Skeletal muscle tissue (tissue), 4 donors: ENCODE measurements around the gene CCT7. TPM values are rescaled to one million over a fixed set of nuclear protein-coding genes. Genes with fewer than 3 reads are reported as not detected.
A peak's percentile ranks its signal among the peaks of the same experiment; 100 is the strongest.

Experiments
- H3K27ac ChIP-seq: one replicate; pipeline ENCODE4 v1.7.0; 2013; ENCODE audit warnings: mild to moderate bottlenecking, low read depth, low read length, inconsistent platforms
- H3K27me3 ChIP-seq, 3 donors: one replicate each; pipeline ENCODE4 v1.7.0; 2013; ENCODE audit warnings: low read length in 3 of 3; ENCODE audit not compliant: control insufficient read depth in 3 of 3, insufficient read depth in 3 of 3
- H3K36me3 ChIP-seq, 3 donors: one replicate each; pipeline ENCODE4 v1.7.0; 2013; ENCODE audit warnings: low read length in 3 of 3; ENCODE audit not compliant: control insufficient read depth in 3 of 3, insufficient read depth in 3 of 3
- H3K4me1 ChIP-seq, 3 donors: one replicate each; pipeline ENCODE4 v1.7.0; 2013; ENCODE audit warnings: low read length in 3 of 3, mild to moderate bottlenecking in 3 of 3; ENCODE audit not compliant: control insufficient read depth in 3 of 3, insufficient read depth in 3 of 3
- H3K4me3 ChIP-seq, 3 donors: one replicate each; pipeline ENCODE4 v1.7.0; 2013; ENCODE audit warnings: low read length in 3 of 3
- H3K9ac ChIP-seq, 3 donors: one replicate each; pipeline ENCODE4 v1.7.0; 2013; ENCODE audit warnings: low read length in 3 of 3, mild to moderate bottlenecking in 3 of 3, moderate library complexity in 2 of 3, low read depth in 1 of 3
- H3K9me3 ChIP-seq, 3 donors: one replicate each; pipeline ENCODE4 v1.7.0; 2013; ENCODE audit warnings: low read length in 3 of 3; ENCODE audit not compliant: control insufficient read depth in 3 of 3
- total RNA-seq: library from RNA; depleted of rRNA; stranded (reverse); fragments of >200 nt; gene quantifications from one replicate; pipeline ENCODE4 v1.2.3, GENCODE V29; 2014
- donor health status: Osteomylitis.

The CCT7 gene
- total RNA-seq, 1 donor from 2014 or later, result 205 TPM

- Histone ChIP-seq H3K36me3 (no peaks in the 10 kb centered on the region), H3K9ac (no peak overlapping the region), H3K27me3 (peaks cover 72 to 85% (median 82%) of the 10 kb centered on the region in 3 donors), H3K9me3 (peaks cover 0 to 5% (median 0%) of the 10 kb centered on the region in 3 donors), H3K4me1 (peaks cover 0 to 7% (median 3%) of the 10 kb centered on the region in 3 donors), H3K27ac (no peak overlapping the region), H3K4me3 (no peak overlapping the region)
Measured at GRCh38 chr2:73292316-73292905, 58.3 kb downstream of the CCT7 start.

- H3K36me3 ChIP-seq, result no peaks in the 10 kb centered on the region
- no peak overlapping the region for H3K27ac ChIP-seq
- no peak overlapping the region for H3K9ac ChIP-seq
- H3K4me3 ChIP-seq, result peak overlapping the region in 1 of 3 donors; percentile 48
- peaks cover 0 to 7% (median 3%) of the 10 kb centered on the region in 3 donors for H3K4me1 ChIP-seq
- peaks cover 74 to 85% (median 82%) of the 10 kb centered on the region in 3 donors for H3K27me3 ChIP-seq
- peaks cover 0 to 5% (median 0%) of the 10 kb centered on the region in 3 donors for H3K9me3 ChIP-seq
Measured at GRCh38 chr2:73292906-73293533, 58.9 kb downstream of the CCT7 start.

- Histone ChIP-seq H3K9ac (no peak within 1 kb of the TSS), H3K9me3 (peaks cover 0 to 5% (median 0%) of the 10 kb centered on the region in 3 donors), H3K4me1 (peaks cover 0 to 7% (median 3%) of the 10 kb centered on the region in 3 donors), H3K27me3 (peaks cover 71 to 79% (median 76%) of the 10 kb centered on the region in 3 donors), H3K4me3 (peak within 1 kb of the TSS in 2 of 3 donors; percentile 48 to 58), H3K27ac (no peak within 1 kb of the TSS), H3K36me3 (no peaks in the 10 kb centered on the region)
Measured at GRCh38 chr2:73293534-73294171, 59.5 kb downstream of the CCT7 start, which contains the start of gene EGR4. TSS of gene EGR4 (minus strand) at chr2:73293548. CDS start at chr2:73293317, 231 bp downstream.

- Histone ChIP-seq H3K9ac (no peak overlapping the region), H3K36me3 (no peaks in the 10 kb centered on the region), H3K27ac (no peak overlapping the region), H3K4me1 (peaks cover 0 to 7% (median 3%) of the 10 kb centered on the region in 3 donors), H3K4me3 (no peak overlapping the region), H3K27me3 (peaks cover 71 to 74% (median 74%) of the 10 kb centered on the region in 3 donors), H3K9me3 (peaks cover 0 to 5% (median 0%) of the 10 kb centered on the region in 3 donors)
Measured at GRCh38 chr2:73294239-73294638, 60.1 kb downstream of the CCT7 start.

- Histone ChIP-seq H3K9me3 (peaks cover 0 to 5% (median 0%) of the 10 kb centered on the region in 3 donors), H3K9ac (no peak overlapping the region), H3K4me1 (peaks cover 0 to 7% (median 3%) of the 10 kb centered on the region in 3 donors), H3K27me3 (peaks cover 57 to 61% (median 59%) of the 10 kb centered on the region in 3 donors), H3K4me3 (no peak overlapping the region), H3K27ac (no peak overlapping the region), H3K36me3 (no peaks in the 10 kb centered on the region)
Measured at GRCh38 chr2:73295751-73296400, 61.8 kb downstream of the CCT7 start.

- peaks cover 0 to 4% (median 3%) of the 10 kb centered on the region in 3 donors for H3K4me1 ChIP-seq
- no peak overlapping the region for H3K4me3 ChIP-seq
- H3K36me3 ChIP-seq, result no peaks in the 10 kb centered on the region
- peaks cover 44 to 52% (median 46%) of the 10 kb centered on the region in 3 donors for H3K27me3 ChIP-seq
- no peak overlapping the region for H3K27ac ChIP-seq
- no peak overlapping the region for H3K9ac ChIP-seq
- H3K9me3 ChIP-seq, result peaks cover 0 to 5% (median 0%) of the 10 kb centered on the region in 3 donors
Measured at GRCh38 chr2:73297151-73297559, 63.0 kb downstream of the CCT7 start.

GRCh38 chr2:73297586-73297985 lies 63.5 kb downstream of the CCT7 start:
- Histone ChIP-seq H3K4me3 (no peak overlapping the region), H3K27me3 (peaks cover 40 to 48% (median 42%) of the 10 kb centered on the region in 3 donors), H3K9me3 (peaks cover 0 to 5% (median 0%) of the 10 kb centered on the region in 3 donors), H3K27ac (no peak overlapping the region), H3K4me1 (peaks cover 0 to 4% (median 3%) of the 10 kb centered on the region in 3 donors), H3K9ac (no peak overlapping the region), H3K36me3 (no peaks in the 10 kb centered on the region)

GRCh38 chr2:73300926-73301325 lies 66.8 kb downstream of the CCT7 start:
- peaks cover 8 to 22% (median 13%) of the 10 kb centered on the region in 3 donors for H3K27me3 ChIP-seq
- H3K4me1 ChIP-seq, result no peaks in the 10 kb centered on the region
- no peaks in the 10 kb centered on the region for H3K9me3 ChIP-seq
- H3K9ac ChIP-seq, result no peak overlapping the region
- H3K36me3 ChIP-seq, result no peaks in the 10 kb centered on the region
- H3K4me3 ChIP-seq, result no peak overlapping the region
- H3K27ac ChIP-seq, result no peak overlapping the region

- Histone ChIP-seq H3K9ac (no peak overlapping the region), H3K4me3 (no peak overlapping the region), H3K36me3 (no peaks in the 10 kb centered on the region), H3K27me3 (peaks cover 3 to 17% (median 8%) of the 10 kb centered on the region in 3 donors), H3K27ac (no peak overlapping the region), H3K9me3 (no peaks in the 10 kb centered on the region), H3K4me1 (no peaks in the 10 kb centered on the region)
Measured at GRCh38 chr2:73301636-73302035, 67.5 kb downstream of the CCT7 start.
